Choroid plexus epithelial cell (primary cell): ENCODE data around the gene B4GALNT3.

Source experiments
- DNase-seq: peaks from one replicate; pipeline ENCODE4 v3.0.0-alpha.2; 2010; ENCODE audit warnings: low read depth
- H3K4me3 ChIP-seq: 2 replicates; pipeline ENCODE4 v1.5.1; 2011; ENCODE audit warnings: low read depth, mild to moderate bottlenecking, control low read depth, low read length, moderate library complexity
- CTCF ChIP-seq: conservative IDR thresholded peaks from 2 replicates; pipeline ENCODE4 v1.5.1; 2011; ENCODE audit warnings: low read depth, mild to moderate bottlenecking, control low read depth, inconsistent platforms, low read length, moderate library complexity

Gene B4GALNT3

GRCh38 chr12:602700-603068, 142.9 kb downstream of the B4GALNT3 start:
- TF ChIP-seq CTCF: no peak
- H3K4me3 ChIP-seq: no peak overlapping the region
- no peak for DNase-seq

GRCh38 chr12:604956-605355, 145.2 kb downstream of the B4GALNT3 start:
- TF ChIP-seq CTCF: no peak
- H3K4me3 ChIP-seq: no peak overlapping the region
- no peak for DNase-seq

GRCh38 chr12:607541-608001, 147.8 kb downstream of the B4GALNT3 start:
- DNase-seq: no peak
- H3K4me3 ChIP-seq: no peak overlapping the region
- TF ChIP-seq CTCF: no peak

GRCh38 chr12:608413-608812, 148.7 kb downstream of the B4GALNT3 start:
- no peak for TF ChIP-seq CTCF
- no peak for DNase-seq
- no peak overlapping the region for H3K4me3 ChIP-seq

- no peak overlapping the region for H3K4me3 ChIP-seq
- no peak for DNase-seq
- no peak for TF ChIP-seq CTCF
Measured at GRCh38 chr12:608921-609320, 149.2 kb downstream of the B4GALNT3 start.

- no peak overlapping the region for H3K4me3 ChIP-seq
- DNase-seq: no peak
- TF ChIP-seq CTCF: no peak
Measured at GRCh38 chr12:611721-612120, 152.0 kb downstream of the B4GALNT3 start.

GRCh38 chr12:612293-612692, 152.6 kb downstream of the B4GALNT3 start:
- H3K4me3 ChIP-seq: no peak overlapping the region
- no peak for DNase-seq
- no peak for TF ChIP-seq CTCF
